OCI-LY1 (cell line): ENCODE results near the gene USH1C.

Experiments
- H2AFZ ChIP-seq: fragments of 200-600 bp; sonication (generic), shearing (Covaris generic); 2 replicates; pipeline ENCODE4 v1.6.0; 2014; ENCODE audit warnings: antibody characterized with exemption, mild to moderate bottlenecking, low read length
- H3F3A ChIP-seq: fragments of 200-600 bp; sonication (generic), shearing (Covaris generic); 2 replicates; pipeline ENCODE4 v1.6.0; 2014; ENCODE audit warnings: mild to moderate bottlenecking, antibody characterized with exemption, low read length, moderate library complexity; ENCODE audit not compliant: insufficient read depth
- H3K27ac ChIP-seq: fragments of 200-600 bp; sonication (generic); 2 replicates; pipeline ENCODE4 v1.5.1; 2014; ENCODE audit warnings: low read length, mixed run types, mild to moderate bottlenecking, low read depth; ENCODE audit not compliant: poor library complexity, severe bottlenecking
- H3K27me3 ChIP-seq: fragments of 200-600 bp; sonication (generic); 2 replicates; pipeline ENCODE4 v1.6.0; 2014; ENCODE audit warnings: antibody characterized with exemption, mild to moderate bottlenecking, low read length, moderate library complexity; ENCODE audit not compliant: insufficient read depth
- H3K36me3 ChIP-seq: fragments of 200-600 bp; sonication (generic); 2 replicates; pipeline ENCODE4 v1.6.1; 2014; ENCODE audit warnings: mild to moderate bottlenecking, antibody characterized with exemption, low read length, moderate library complexity, mixed read lengths; ENCODE audit not compliant: insufficient read depth
- H3K4me1 ChIP-seq: fragments of 200-600 bp; sonication (generic); 2 replicates; pipeline ENCODE4 v1.5.1; 2014; ENCODE audit warnings: mild to moderate bottlenecking, low read length, moderate library complexity; ENCODE audit not compliant: insufficient read depth, severe bottlenecking
- H3K4me2 ChIP-seq: fragments of 200-600 bp; sonication (generic), shearing (Covaris generic); 2 replicates; pipeline ENCODE4 v1.6.1; 2014; ENCODE audit warnings: low read length
- H3K4me3 ChIP-seq: fragments of 200-600 bp; sonication (generic); 2 replicates; pipeline ENCODE4 v1.5.1; 2014; ENCODE audit warnings: low read length, low read depth, mild to moderate bottlenecking, mixed read lengths; ENCODE audit not compliant: poor library complexity, severe bottlenecking
- H3K79me2 ChIP-seq: fragments of 200-600 bp; shearing (Covaris generic); 2 replicates; pipeline ENCODE4 v1.6.1; 2016; ENCODE audit warnings: mixed run types, low read length, mixed read lengths; ENCODE audit not compliant: insufficient read depth
- H3K9ac ChIP-seq: fragments of 200-600 bp; sonication (generic), shearing (Covaris generic); 2 replicates; pipeline ENCODE4 v1.6.1; 2014; ENCODE audit warnings: mild to moderate bottlenecking, low read length, mixed read lengths
- H3K9me2 ChIP-seq: fragments of 200-600 bp; sonication (generic), shearing (Covaris generic); 2 replicates; pipeline ENCODE4 v1.6.1; 2014; ENCODE audit warnings: low read depth, mild to moderate bottlenecking, low read length, mixed read lengths
- H3K9me3 ChIP-seq: fragments of 200-600 bp; shearing (Covaris generic); 2 replicates; pipeline ENCODE4 v1.6.1; 2014; ENCODE audit warnings: low read length, mixed read lengths
- H4K20me1 ChIP-seq: fragments of 200-600 bp; sonication (generic), shearing (Covaris generic); 2 replicates; pipeline ENCODE4 v1.6.0; 2016; ENCODE audit warnings: mild to moderate bottlenecking, low read length; ENCODE audit not compliant: insufficient read depth
- EZH2 ChIP-seq: fragments of 200-600 bp; sonication (generic), shearing (Covaris generic); IDR thresholded peaks from 2 replicates; pipeline ENCODE4 v1.8.0; 2017; ENCODE audit warnings: borderline replicate concordance, mixed run types, mild to moderate bottlenecking, antibody characterized with exemption, low read length, moderate library complexity, mixed read lengths
- TF ChIP-seq, protein P1 (sequence below): fragments of 200-600 bp; sonication (generic), shearing (Covaris generic); IDR thresholded peaks from 2 replicates; pipeline ENCODE4 v1.5.1; 2017; ENCODE audit warnings: mild to moderate bottlenecking, antibody characterized with exemption, low read length, moderate library complexity, mixed read lengths

The USH1C gene

DNA sequence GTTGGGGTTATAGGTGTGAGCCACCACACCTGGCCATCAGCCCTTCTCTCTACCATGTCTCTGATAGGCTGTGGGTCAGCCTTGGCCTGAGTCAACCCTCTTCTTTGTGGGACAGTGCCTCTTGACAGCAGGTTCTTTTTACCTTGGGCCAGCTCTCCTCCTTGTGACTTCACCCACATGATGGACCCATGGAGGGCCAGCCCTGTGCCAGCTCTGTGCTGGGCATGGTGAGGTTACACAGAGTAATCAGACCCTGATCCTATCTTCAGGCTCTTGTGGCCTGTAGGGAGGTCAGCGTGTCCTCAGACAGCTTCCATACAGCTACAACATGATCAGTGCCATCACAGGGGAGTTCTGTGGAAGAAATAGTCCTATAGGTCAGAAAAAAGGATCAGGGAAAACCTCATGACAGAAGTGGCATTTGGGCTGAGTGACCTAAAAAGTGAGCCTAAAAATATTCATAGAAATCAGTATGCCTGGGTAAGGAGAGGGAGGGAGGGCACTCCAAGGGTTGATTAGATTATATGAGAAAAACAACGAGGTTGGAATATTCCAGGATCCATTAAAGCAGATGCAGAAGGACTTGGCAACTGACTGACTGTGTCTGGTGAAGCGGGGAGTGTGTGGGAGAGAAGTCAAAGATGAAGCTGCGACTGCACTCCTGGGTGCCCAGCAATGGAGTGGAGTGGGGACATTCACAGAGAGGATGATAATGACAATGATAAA is 19.9 kb upstream of the USH1C start:
- Histone ChIP-seq H3K4me1 (no peaks in the 10 kb centered on the region), H3K27ac (no peak overlapping the region), H4K20me1 (no peaks in the 10 kb centered on the region), H2AFZ (no peak overlapping the region), H3K79me2 (no peaks in the 10 kb centered on the region), H3K4me3 (no peak overlapping the region), H3K4me2 (no peak overlapping the region), H3K9ac (no peak overlapping the region), H3K27me3 (no peaks in the 10 kb centered on the region), H3K36me3 (no peaks in the 10 kb centered on the region), H3K9me3 (no peaks in the 10 kb centered on the region), H3K9me2 (no peaks in the 10 kb centered on the region), H3F3A (no peaks in the 10 kb centered on the region)
- no peak for TF ChIP-seq EZH2
- TF ChIP-seq, protein P1, sequence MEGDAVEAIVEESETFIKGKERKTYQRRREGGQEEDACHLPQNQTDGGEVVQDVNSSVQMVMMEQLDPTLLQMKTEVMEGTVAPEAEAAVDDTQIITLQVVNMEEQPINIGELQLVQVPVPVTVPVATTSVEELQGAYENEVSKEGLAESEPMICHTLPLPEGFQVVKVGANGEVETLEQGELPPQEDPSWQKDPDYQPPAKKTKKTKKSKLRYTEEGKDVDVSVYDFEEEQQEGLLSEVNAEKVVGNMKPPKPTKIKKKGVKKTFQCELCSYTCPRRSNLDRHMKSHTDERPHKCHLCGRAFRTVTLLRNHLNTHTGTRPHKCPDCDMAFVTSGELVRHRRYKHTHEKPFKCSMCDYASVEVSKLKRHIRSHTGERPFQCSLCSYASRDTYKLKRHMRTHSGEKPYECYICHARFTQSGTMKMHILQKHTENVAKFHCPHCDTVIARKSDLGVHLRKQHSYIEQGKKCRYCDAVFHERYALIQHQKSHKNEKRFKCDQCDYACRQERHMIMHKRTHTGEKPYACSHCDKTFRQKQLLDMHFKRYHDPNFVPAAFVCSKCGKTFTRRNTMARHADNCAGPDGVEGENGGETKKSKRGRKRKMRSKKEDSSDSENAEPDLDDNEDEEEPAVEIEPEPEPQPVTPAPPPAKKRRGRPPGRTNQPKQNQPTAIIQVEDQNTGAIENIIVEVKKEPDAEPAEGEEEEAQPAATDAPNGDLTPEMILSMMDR = no peak

DNA sequence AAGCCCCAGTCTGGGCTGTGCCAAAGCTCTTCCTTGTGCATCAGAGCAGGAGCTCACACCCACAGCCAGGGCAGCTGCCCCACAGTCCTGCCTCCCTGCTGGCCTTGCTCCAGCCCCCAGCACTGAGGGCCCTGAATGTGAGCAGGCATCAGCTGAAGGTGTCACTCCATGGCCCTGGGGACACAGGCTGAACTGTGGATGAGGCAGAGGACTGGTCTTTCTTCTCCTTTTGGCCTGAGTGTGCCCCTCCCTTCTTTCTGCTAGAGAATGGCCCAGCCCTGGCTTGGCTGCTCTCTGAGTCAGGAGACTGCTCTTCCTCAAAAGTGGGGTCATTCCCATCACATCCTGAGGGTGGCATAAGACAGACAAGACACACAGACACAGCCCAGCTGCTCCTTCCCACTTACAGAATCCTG is 19.0 kb upstream of the USH1C start:
- H3K27ac ChIP-seq = no peak overlapping the region
- no peaks in the 10 kb centered on the region for H3F3A ChIP-seq
- no peak overlapping the region for H2AFZ ChIP-seq
- no peaks in the 10 kb centered on the region for H3K4me1 ChIP-seq
- no peak overlapping the region for H3K9ac ChIP-seq
- H3K9me2 ChIP-seq = no peaks in the 10 kb centered on the region
- no peak overlapping the region for H3K4me3 ChIP-seq
- no peak overlapping the region for H3K4me2 ChIP-seq
- H3K79me2 ChIP-seq = no peaks in the 10 kb centered on the region
- no peaks in the 10 kb centered on the region for H3K27me3 ChIP-seq
- no peak for TF ChIP-seq EZH2
- TF ChIP-seq, protein P1 = no peak
- no peaks in the 10 kb centered on the region for H3K9me3 ChIP-seq
- H4K20me1 ChIP-seq = no peaks in the 10 kb centered on the region
- H3K36me3 ChIP-seq = no peaks in the 10 kb centered on the region

DNA sequence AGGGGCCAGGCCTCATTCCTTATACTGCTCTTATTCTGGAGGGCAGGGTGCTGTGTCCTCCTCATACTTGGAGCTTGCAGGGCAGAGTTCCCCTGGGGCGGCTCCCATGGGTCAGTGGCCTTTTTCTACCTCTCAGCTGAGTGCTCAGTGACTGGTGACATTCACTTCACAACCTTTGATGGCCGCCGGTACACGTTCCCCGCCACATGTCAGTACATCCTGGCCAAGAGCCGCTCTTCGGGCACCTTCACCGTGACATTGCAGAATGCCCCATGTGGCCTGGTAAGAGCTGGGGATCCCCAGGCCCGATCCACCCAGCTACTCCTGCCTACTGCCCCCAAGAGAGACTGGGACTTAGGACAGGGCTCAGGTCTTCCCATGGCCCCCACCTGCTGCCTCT is 17.3 kb upstream of the USH1C start:
- Histone ChIP-seq H4K20me1 (no peaks in the 10 kb centered on the region), H3K4me1 (no peaks in the 10 kb centered on the region), H3F3A (no peaks in the 10 kb centered on the region), H3K9me2 (no peaks in the 10 kb centered on the region), H3K27ac (no peak overlapping the region), H3K36me3 (no peaks in the 10 kb centered on the region), H3K9me3 (no peaks in the 10 kb centered on the region), H3K79me2 (no peaks in the 10 kb centered on the region), H3K4me3 (no peak overlapping the region), H3K27me3 (no peaks in the 10 kb centered on the region), H3K4me2 (no peak overlapping the region), H3K9ac (no peak overlapping the region), H2AFZ (no peak overlapping the region)
- TF ChIP-seq, protein P1 = no peak
- TF ChIP-seq EZH2 = no peak
